Adrenal gland (tissue), 5 donors: ENCODE results near the gene ESYT1.

Source experiments
- POLR2A ChIP-seq, 2 donors: fragments of 450-650 bp; IDR thresholded peaks; one replicate each; pipeline ENCODE4 v1.6.1; 2017; ENCODE audit warnings: antibody characterized with exemption in 2 of 2, mild to moderate bottlenecking in 2 of 2, moderate library complexity in 1 of 2
- TF ChIP-seq, protein P1 (sequence below), 6 experiments: fragments of 450-650 bp in 4 of 6; fragments of 200-600 bp in 2 of 6; sonication (generic) in 1 of 6; IDR thresholded peaks; 1 replicate in 5 of 6; 2 replicates in 1 of 6; pipeline versions ENCODE4 v1.5.1 to v1.8.0; 2016 to 2021; ENCODE audit warnings: antibody characterized with exemption in 6 of 6, mild to moderate bottlenecking in 2 of 6, moderate library complexity in 1 of 6
- donor health status: DM: no; HTN: no; CAD: no.

DNA sequence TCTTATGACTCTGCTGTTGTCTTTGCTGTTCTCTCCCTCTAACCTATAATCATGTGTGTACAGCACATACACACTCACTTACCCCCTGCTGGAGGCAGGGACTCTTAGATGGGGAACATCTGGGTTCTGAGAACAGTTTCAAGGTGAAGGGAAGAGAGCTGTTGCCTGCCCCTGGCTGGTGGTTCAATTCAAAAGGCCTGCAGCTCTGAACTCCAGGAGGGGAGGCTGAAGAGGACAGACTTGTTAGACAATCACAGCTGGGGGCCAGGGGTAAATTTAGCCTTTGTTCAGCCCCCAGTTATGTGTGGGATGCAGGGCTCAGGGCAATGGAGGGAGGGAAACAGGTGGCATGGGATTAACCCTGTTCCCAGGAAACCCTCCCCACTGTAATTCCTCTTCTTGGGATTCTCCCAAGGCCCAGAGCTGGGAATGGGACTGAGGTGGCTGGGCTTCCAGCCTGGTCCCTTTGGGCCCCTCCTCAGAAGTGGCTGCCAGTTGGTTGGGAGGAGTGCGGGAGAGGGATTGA is 26.2 kb downstream of the ESYT1 start:
- TF ChIP-seq, protein P1, sequence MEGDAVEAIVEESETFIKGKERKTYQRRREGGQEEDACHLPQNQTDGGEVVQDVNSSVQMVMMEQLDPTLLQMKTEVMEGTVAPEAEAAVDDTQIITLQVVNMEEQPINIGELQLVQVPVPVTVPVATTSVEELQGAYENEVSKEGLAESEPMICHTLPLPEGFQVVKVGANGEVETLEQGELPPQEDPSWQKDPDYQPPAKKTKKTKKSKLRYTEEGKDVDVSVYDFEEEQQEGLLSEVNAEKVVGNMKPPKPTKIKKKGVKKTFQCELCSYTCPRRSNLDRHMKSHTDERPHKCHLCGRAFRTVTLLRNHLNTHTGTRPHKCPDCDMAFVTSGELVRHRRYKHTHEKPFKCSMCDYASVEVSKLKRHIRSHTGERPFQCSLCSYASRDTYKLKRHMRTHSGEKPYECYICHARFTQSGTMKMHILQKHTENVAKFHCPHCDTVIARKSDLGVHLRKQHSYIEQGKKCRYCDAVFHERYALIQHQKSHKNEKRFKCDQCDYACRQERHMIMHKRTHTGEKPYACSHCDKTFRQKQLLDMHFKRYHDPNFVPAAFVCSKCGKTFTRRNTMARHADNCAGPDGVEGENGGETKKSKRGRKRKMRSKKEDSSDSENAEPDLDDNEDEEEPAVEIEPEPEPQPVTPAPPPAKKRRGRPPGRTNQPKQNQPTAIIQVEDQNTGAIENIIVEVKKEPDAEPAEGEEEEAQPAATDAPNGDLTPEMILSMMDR (IDR thresholded peaks at IDR 0.05) = no peak
- TF ChIP-seq POLR2A (IDR thresholded peaks at IDR 0.05) = no peak
